K562 (cell line): ENCODE results near the gene AVPI1. TPM values are rescaled to one million over a fixed set of nuclear protein-coding genes. Genes with fewer than 3 reads are reported as not detected.

Experiments used
- ATAC-seq: fragments of 200-7000 bp; cut with Tn5 transposase; 3 replicates; pipeline ENCODE4 v1.9.1; 2020; ENCODE audit warnings: moderate library complexity
- BruUV-seq: library from RNA; stranded (reverse); fragments of 400-500 nt; replicated peaks from 2 replicates; lab custom pipeline; 2021; lab: Mats Ljungman, UMichigan
- CTCF ChIA-PET: fragments of 300-600 bp; formaldehyde crosslinking; extraction: SDS; loops from one replicate; lab custom pipeline; 2021; ENCODE audit warnings: low intra/inter-chr PET ratio; lab: Yijun Ruan, JAX
- POLR2A ChIA-PET: fragments of 300-600, 350-650 bp; sonication (Branson Sonifier 250); formaldehyde crosslinking; extraction: SDS; loops from one replicate; lab custom pipeline; 2021; ENCODE audit warnings: antibody characterized with exemption, inconsistent platforms; lab: Yijun Ruan, JAX
- DNase-seq, 4 experiments: peaks; one replicate each; pipeline versions ENCODE4 v3.0.0 to v3.0.0-alpha.2; 2011 to 2018; ENCODE audit warnings: low spot score in 3 of 4, mixed read lengths in 3 of 4; ENCODE audit errors: extremely low read depth in 1 of 4
- FAIRE-seq: peaks from 2 replicates; lab custom pipeline; 2011; peaks lifted over from hg19 to GRCh38; lab: Jason Lieb, UNC
- H2AFZ ChIP-seq: 2 replicates; pipeline ENCODE4 v1.6.0; 2011; ENCODE audit warnings: low read depth, low read length, control low read depth, inconsistent platforms
- H3K27ac ChIP-seq: fragments of 200-600 bp; 3 replicates; pipeline ENCODE4 v1.8.0; 2011; ENCODE audit warnings: low read depth, mild to moderate bottlenecking, control low read depth, inconsistent platforms, low read length, moderate library complexity, mixed read lengths; ENCODE audit errors: extremely low read depth
- H3K27me3 ChIP-seq, 2 experiments: fragments of 300-600 bp in 1 of 2; 2 replicates in 1 of 2; 3 replicates in 1 of 2; pipeline versions ENCODE4 v1.6.0 to v1.8.0; 2011; ENCODE audit warnings: inconsistent platforms in 2 of 2, low read length in 2 of 2, mild to moderate bottlenecking in 1 of 2, mixed read lengths in 1 of 2, moderate library complexity in 1 of 2; ENCODE audit not compliant: control insufficient read depth in 2 of 2, insufficient read depth in 2 of 2
- H3K36me3 ChIP-seq: fragments of 300-600 bp; 3 replicates; pipeline ENCODE4 v1.8.0; 2011; ENCODE audit warnings: mild to moderate bottlenecking, low read length, inconsistent platforms; ENCODE audit not compliant: control insufficient read depth, insufficient read depth
- H3K4me1 ChIP-seq, 2 experiments: fragments of 200-600 bp in 1 of 2; replicated peaks in 1 of 2; 2 replicates in 1 of 2; 3 replicates in 1 of 2; pipeline versions ENCODE4 v1.5.1 to v1.8.0; 2011; ENCODE audit warnings: inconsistent platforms in 2 of 2, low read length in 2 of 2, mild to moderate bottlenecking in 1 of 2, mixed read lengths in 1 of 2, moderate library complexity in 1 of 2; ENCODE audit not compliant: control insufficient read depth in 2 of 2, insufficient read depth in 2 of 2
- H3K4me2 ChIP-seq: 2 replicates; pipeline ENCODE4 v1.6.1; 2011; ENCODE audit warnings: low read length, control low read depth, inconsistent platforms, mixed read lengths; ENCODE audit not compliant: insufficient read depth
- H3K4me3 ChIP-seq: fragments of 200-600 bp; sonication (generic), shearing (Covaris generic); 2 replicates; pipeline ENCODE4 v1.5.1; 2016; ENCODE audit warnings: control low read depth, inconsistent platforms
- H3K79me2 ChIP-seq: fragments of 200-600 bp; 3 replicates; pipeline ENCODE4 v1.8.0; 2011; ENCODE audit warnings: low read length, inconsistent platforms; ENCODE audit not compliant: control insufficient read depth, insufficient read depth
- H3K9ac ChIP-seq, 2 experiments: 2 replicates each; pipeline versions ENCODE4 v1.6.0 to v1.6.1; 2011; ENCODE audit warnings: low read depth in 2 of 2, low read length in 2 of 2, control low read depth in 1 of 2, inconsistent platforms in 1 of 2, mild to moderate bottlenecking in 1 of 2, mixed read lengths in 1 of 2; ENCODE audit not compliant: insufficient read depth in 1 of 2
- H3K9me1 ChIP-seq: one replicate; pipeline ENCODE4 v1.6.0; 2011; ENCODE audit warnings: inconsistent platforms, mild to moderate bottlenecking, low read length, moderate library complexity; ENCODE audit not compliant: control insufficient read depth, insufficient read depth
- H3K9me3 ChIP-seq: replicated peaks from 2 replicates; pipeline ENCODE4 v1.5.1; 2011; ENCODE audit warnings: low read depth, low read length, inconsistent platforms; ENCODE audit not compliant: control insufficient read depth, insufficient read depth
- H4K20me1 ChIP-seq: replicated peaks from 2 replicates; pipeline ENCODE4 v1.6.1; 2011; ENCODE audit warnings: low read length, inconsistent platforms, mixed read lengths; ENCODE audit not compliant: control insufficient read depth, insufficient read depth
- CEBPB ChIP-seq: fragments of 450-650 bp; IDR thresholded peaks from 2 replicates; pipeline ENCODE4 v1.6.1; 2016; ENCODE audit warnings: missing genetic modification characterization, missing compliant biosample characterization
- CEBPG ChIP-seq, 3 experiments: fragments of 200-800 bp in 1 of 3; sonication (Bioruptor generic) in 1 of 3; sonication (generic) in 1 of 3; formaldehyde crosslinking in 1 of 3; IDR thresholded peaks in 2 of 3; conservative IDR thresholded peaks in 1 of 3; 2 replicates each; pipeline versions ENCODE4 v1.6.1 to v1.8.0; 2016 to 2022; ENCODE audit warnings: missing compliant biosample characterization in 2 of 3, missing genetic modification characterization in 2 of 3, mild to moderate bottlenecking in 1 of 3, missing genetic modification reagents in 1 of 3
- HDAC3 ChIP-seq: fragments of 450-650 bp; IDR thresholded peaks from 2 replicates; pipeline ENCODE4 v1.6.1; 2018; ENCODE audit warnings: borderline replicate concordance, mild to moderate bottlenecking, moderate library complexity; ENCODE audit not compliant: partially characterized antibody
- WGBS: fragments of 100-300 bp; shearing (Covaris generic); methylation state at CpG from one replicate; pipeline ENCODE4 v1.1.6; 2016; ENCODE audit warnings: low coverage, mixed read lengths; ENCODE audit not compliant: insufficient coverage; ENCODE audit errors: missing lambda C conversion rate; 5-methylcytosine and 5-hydroxymethylcytosine counted together
- in situ Hi-C: fragments of 300-500 bp; cut with MboI; formaldehyde crosslinking; loops from 4 replicates; pipeline ENCODE4 v1.15.0; 2018; ENCODE audit warnings: inconsistent platforms, mixed read lengths
- intact Hi-C: fragments of 100-400 bp; cut with micrococcal nuclease; formaldehyde crosslinking; loops from 2 replicates; pipeline ENCODE4 v1.14.2; 2022
- polyA plus RNA-seq, 8 experiments: library from polyadenylated mRNA; depleted of rRNA in 4 of 8; stranded (reverse) in 5 of 8; unstranded in 3 of 8; fragments of >200 nt; fragmentation: Nextera tagmentation in 2 of 8; fragmentation: Illumina TruSeq in 1 of 8; extraction: Ambion mirVana in 2 of 8; extraction: Trizol in 1 of 8; gene quantifications; 2 replicates each; pipeline versions ENCODE4 v1.2.1 to v1.2.3, GENCODE V29; 2011 to 2014; ENCODE audit warnings: inconsistent platforms in 1 of 8, missing spikeins in 1 of 8
- total RNA-seq, 7 experiments: library from RNA; depleted of rRNA in 6 of 7; stranded (reverse); fragments of >200 nt in 6 of 7; fragmentation: Illumina TruSeq in 2 of 7; extraction: Trizol in 2 of 7; gene quantifications; 2 replicates each; pipeline versions ENCODE4 v1.2.1 to v1.2.3, GENCODE V29; 2011 to 2021; ENCODE audit warnings: low replicate concordance in 1 of 7
- TF ChIP-seq, protein P1 (sequence below), 2 experiments: fragments of 450-650 bp in 1 of 2; sonication (generic) in 1 of 2; formaldehyde crosslinking in 1 of 2; IDR thresholded peaks in 1 of 2; conservative IDR thresholded peaks in 1 of 2; 2 replicates each; pipeline versions ENCODE4 v1.6.1 to v1.8.1; 2016 to 2023; ENCODE audit warnings: mild to moderate bottlenecking in 2 of 2, moderate library complexity in 2 of 2, inconsistent platforms in 1 of 2, missing genetic modification reagents in 1 of 2

Gene AVPI1
- total and polyA plus RNA-seq, 9 of the 15 experiments (the other 6 are each of a cell fraction or from before 2014, with no cell fraction given), result 0.90 to 10.4 (median 7.4) TPM

DNA sequence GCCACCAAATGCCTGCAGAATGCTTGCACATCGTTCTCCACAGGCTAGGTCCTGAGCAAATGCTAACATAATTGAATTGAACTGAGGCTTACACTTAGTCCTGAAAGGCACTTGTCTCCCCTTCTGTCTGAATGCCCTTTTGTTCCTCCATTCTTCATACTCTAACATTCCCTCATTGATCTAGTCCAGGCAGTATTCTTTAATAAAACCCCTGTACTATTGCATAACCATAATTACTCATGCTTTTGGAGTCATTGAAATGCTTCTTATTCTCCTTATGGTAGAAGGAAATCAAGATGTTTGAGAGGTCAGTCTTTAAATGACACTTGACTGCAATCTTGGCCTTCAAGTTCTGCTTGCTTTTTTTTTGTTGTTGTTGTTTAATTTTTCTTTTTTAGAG lies 39.5 kb downstream of the AVPI1 start:
- Histone ChIP-seq H3K9ac (no peak overlapping the region), H4K20me1 (no peaks in the 10 kb centered on the region), H2AFZ (no peak overlapping the region), H3K27me3 (no peaks in the 10 kb centered on the region), H3K4me1 (peaks cover 6 to 49% of the 10 kb centered on the region in 2 experiments; a peak in 4 of 5 replicates), H3K36me3 (peaks cover 52% of the 10 kb centered on the region), H3K9me1 (no peaks in the 10 kb centered on the region), H3K4me3 (no peak overlapping the region), H3K4me2 (no peak overlapping the region), H3K27ac (peak overlapping the region; percentile 34; the same call in 2 of the 3 replicates), H3K79me2 (peaks cover 68% of the 10 kb centered on the region), H3K9me3 (no peaks in the 10 kb centered on the region)
- in situ Hi-C loops, result no loop called here
- intact Hi-C loops, result no loop called here
- TF ChIP-seq CEBPG (CRISPR knock-in tag; IDR thresholded peaks at IDR 0.05) (no peak), CEBPG (tag; conservative IDR thresholded peaks at IDR 0.05 in 1 of 2, IDR thresholded peaks at IDR 0.05 in 1 of 2) (peak; percentile 67 to 76), HDAC3 (no peak), CEBPB (tag) (peak; percentile 72)
- TF ChIP-seq, protein P1, sequence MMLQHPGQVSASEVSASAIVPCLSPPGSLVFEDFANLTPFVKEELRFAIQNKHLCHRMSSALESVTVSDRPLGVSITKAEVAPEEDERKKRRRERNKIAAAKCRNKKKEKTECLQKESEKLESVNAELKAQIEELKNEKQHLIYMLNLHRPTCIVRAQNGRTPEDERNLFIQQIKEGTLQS (IDR thresholded peaks at IDR 0.05), result peak; percentile 37; the same call in 1 of the 2 replicates
- TF ChIP-seq, protein P1 (CRISPR knock-in tag; conservative IDR thresholded peaks at IDR 0.05), result no peak
- FAIRE-seq (no peak), DNase-seq (no peak), ATAC-seq (no peak)
- CTCF ChIA-PET, result no interaction called here
- no CpG with 5 or more reads among the region's 1 CpG for WGBS
- POLR2A ChIA-PET, result interaction anchor here (1.2 kb wide), 1 partner anchor 12 kb away, joined by 5 read pairs; no protein-coding TSS in a partner anchor
- no TSS peak for BruUV-seq
